ENCODE data around the gene IL17D.
"Not testable (repeated sequence)": the region's sequence is repeated elsewhere in the genome, so short reads cannot be mapped to it uniquely, and the experiment has no call there.

Gene IL17D

DNA sequence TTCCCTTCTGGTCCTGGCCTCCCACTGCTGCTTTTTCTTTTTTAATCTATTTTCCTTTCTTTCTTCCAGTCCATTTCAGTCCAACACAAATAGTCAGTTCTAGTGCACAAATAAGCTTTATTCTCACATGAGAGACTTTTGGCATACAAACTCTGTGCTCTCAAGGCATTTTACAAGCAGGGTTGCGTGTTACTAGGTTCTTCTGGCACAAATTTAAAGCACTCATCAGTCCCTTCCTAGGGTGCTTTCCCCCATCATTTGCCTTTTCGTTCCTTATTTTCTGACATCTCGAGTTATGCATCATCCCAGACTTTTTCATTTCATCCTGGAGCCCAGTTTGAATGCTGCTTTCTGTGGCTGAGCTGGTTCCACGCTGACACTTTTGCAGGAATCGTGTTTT lies 29.8 kb upstream of the IL17D start:
- H3K4me2 ChIP-seq, result no peak overlapping the region
- H3K9me3 ChIP-seq, result no peaks in the 10 kb centered on the region
- H3K27ac ChIP-seq, result no peak overlapping the region
- TF ChIP-seq Cebpa-rat (IDR thresholded peaks at IDR 0.05), result no peak
- H4K20me1 ChIP-seq, result no peaks in the 10 kb centered on the region
- H3K9ac ChIP-seq, result no peak overlapping the region
- peaks cover 7% of the 10 kb centered on the region for H3K4me1 ChIP-seq
- H3K4me3 ChIP-seq, result no peak overlapping the region
- H3K36me3 ChIP-seq, result no peaks in the 10 kb centered on the region
- no peaks in the 10 kb centered on the region for H3K27me3 ChIP-seq

DNA sequence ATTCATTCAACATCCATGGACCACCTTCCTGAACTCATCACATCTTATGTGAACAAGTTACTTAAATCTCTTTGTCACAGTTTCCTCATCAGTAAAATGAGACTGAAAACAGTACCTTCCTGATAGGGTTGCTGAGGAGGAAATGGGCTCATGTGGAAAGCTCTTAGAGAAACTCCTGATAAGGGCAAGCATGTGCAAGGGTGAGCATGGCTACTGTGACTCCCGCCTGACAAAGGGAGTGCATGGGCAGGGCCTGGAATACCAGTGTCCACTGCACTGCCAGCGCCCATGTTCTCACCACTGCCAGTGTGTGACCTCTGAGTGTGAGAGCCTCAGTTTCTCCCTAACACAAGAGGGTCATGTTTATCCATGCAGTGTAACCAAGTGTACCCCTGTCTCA lies 27.3 kb upstream of the IL17D start:
- Histone ChIP-seq H3K27me3 (no peaks in the 10 kb centered on the region), H3K9ac (no peak overlapping the region), H3K36me3 (no peaks in the 10 kb centered on the region), H3K4me1 (no peaks in the 10 kb centered on the region), H3K9me3 (no peaks in the 10 kb centered on the region), H3K4me3 (no peak overlapping the region), H4K20me1 (no peaks in the 10 kb centered on the region), H3K27ac (no peak overlapping the region), H3K4me2 (no peak overlapping the region)
- no peak for TF ChIP-seq Cebpa-rat (IDR thresholded peaks at IDR 0.05)

- not testable (repeated sequence) for H3K36me3 ChIP-seq, H3K27me3 ChIP-seq, H3K9ac ChIP-seq, H3K9me3 ChIP-seq, H3K27ac ChIP-seq, H4K20me1 ChIP-seq, H3K4me3 ChIP-seq, H3K4me2 ChIP-seq, H3K4me1 ChIP-seq
Observed at GRCh38 chr13:20678606-20679005, 24.9 kb upstream of the IL17D start.

DNA sequence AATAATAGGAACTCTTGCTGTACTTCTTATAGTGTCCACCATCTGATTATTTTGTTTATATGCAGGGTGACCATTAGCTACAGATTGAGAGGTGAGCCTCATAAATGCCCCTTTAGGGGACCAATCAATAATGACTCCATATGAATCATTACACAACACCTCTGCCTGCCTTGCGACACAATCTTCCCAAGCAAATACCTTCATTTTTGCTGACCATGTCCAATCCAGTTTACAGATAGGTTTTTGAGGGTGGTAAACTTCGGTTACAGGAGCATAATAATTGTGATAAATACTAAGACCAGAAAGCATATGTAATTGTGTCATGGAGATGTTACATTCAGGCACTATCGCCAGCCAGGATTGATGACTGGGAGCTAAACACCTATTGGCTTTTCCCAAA lies 23.6 kb upstream of the IL17D start:
- Histone ChIP-seq H3K4me3 (no peak overlapping the region), H3K27ac (no peak overlapping the region), H3K9me3 (no peaks in the 10 kb centered on the region), H3K27me3 (no peaks in the 10 kb centered on the region), H3K36me3 (no peaks in the 10 kb centered on the region), H4K20me1 (no peaks in the 10 kb centered on the region), H3K4me1 (no peaks in the 10 kb centered on the region), H3K4me2 (no peak overlapping the region), H3K9ac (no peak overlapping the region)
- TF ChIP-seq Cebpa-rat (IDR thresholded peaks at IDR 0.05), result no peak

- no peak for TF ChIP-seq Cebpa-rat (IDR thresholded peaks at IDR 0.05)
- H3K4me2 ChIP-seq, result no peak overlapping the region
- no peaks in the 10 kb centered on the region for H4K20me1 ChIP-seq
- H3K4me1 ChIP-seq, result no peaks in the 10 kb centered on the region
- no peak overlapping the region for H3K9ac ChIP-seq
- no peak overlapping the region for H3K4me3 ChIP-seq
- H3K27ac ChIP-seq, result no peak overlapping the region
- no peaks in the 10 kb centered on the region for H3K36me3 ChIP-seq
- H3K9me3 ChIP-seq, result no peaks in the 10 kb centered on the region
- no peaks in the 10 kb centered on the region for H3K27me3 ChIP-seq
Observed at GRCh38 chr13:20680416-20681080, 23.0 kb upstream of the IL17D start.

DNA sequence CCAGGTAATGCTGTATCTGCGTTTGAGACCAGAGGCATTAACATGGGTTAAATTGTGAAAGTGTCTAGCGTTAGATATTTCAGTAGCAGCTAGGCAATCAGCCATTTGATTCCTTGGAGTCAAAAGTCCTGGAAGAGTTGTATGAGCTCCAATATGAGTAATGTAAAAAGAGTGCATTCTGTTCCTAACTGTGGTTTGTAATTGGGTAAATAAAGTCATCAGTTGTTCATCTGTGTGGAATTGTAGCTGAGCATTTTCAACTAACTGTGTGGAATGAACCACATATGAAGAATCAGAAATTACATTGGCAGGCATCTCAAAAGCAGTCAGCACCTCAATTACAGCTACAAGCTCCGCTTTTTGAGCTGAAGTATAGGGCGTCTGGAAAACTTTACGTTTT lies 22.0 kb upstream of the IL17D start:
- not testable (repeated sequence) for H3K9me3 ChIP-seq, H3K27me3 ChIP-seq, H3K36me3 ChIP-seq, H4K20me1 ChIP-seq, H3K4me3 ChIP-seq, H3K4me1 ChIP-seq, H3K27ac ChIP-seq, H3K4me2 ChIP-seq, H3K9ac ChIP-seq

- Histone ChIP-seq H3K9me3 (no peaks in the 10 kb centered on the region), H3K27ac (no peak overlapping the region), H3K36me3 (no peaks in the 10 kb centered on the region), H4K20me1 (no peaks in the 10 kb centered on the region), H3K27me3 (no peaks in the 10 kb centered on the region), H3K9ac (no peak overlapping the region), H3K4me3 (no peak overlapping the region), H3K4me1 (no peaks in the 10 kb centered on the region), H3K4me2 (no peak overlapping the region)
- no peak for TF ChIP-seq Cebpa-rat (IDR thresholded peaks at IDR 0.05)
Observed at GRCh38 chr13:20682061-20682460, 21.4 kb upstream of the IL17D start.

- TF ChIP-seq Cebpa-rat (IDR thresholded peaks at IDR 0.05), result no peak
- Histone ChIP-seq H3K9me3 (no peaks in the 10 kb centered on the region), H3K36me3 (no peaks in the 10 kb centered on the region), H3K9ac (no peak overlapping the region), H3K27ac (no peak overlapping the region), H4K20me1 (no peaks in the 10 kb centered on the region), H3K27me3 (no peaks in the 10 kb centered on the region), H3K4me1 (no peaks in the 10 kb centered on the region), H3K4me3 (no peak overlapping the region), H3K4me2 (no peak overlapping the region)
Observed at GRCh38 chr13:20684041-20684440, 19.5 kb upstream of the IL17D start.

DNA sequence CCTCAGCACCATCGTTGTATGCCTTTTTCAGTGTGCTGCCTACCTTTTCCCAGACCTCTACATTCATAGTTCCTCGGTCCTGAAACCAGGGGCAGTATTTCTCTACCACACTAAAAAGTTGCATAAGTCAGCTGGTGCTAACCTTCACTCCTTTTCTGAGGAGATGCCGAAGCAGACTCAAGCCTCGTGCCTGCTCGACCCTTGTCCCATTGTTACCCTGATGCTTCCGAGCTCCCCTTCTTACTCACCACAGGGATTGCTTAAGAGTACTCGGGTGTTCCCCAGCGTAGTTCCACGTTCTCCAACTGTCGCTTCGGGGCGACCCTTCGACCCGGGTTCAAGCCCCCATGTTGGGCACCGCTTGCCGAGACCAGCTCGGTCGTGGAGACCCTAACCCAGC lies 19.0 kb upstream of the IL17D start:
- no peak overlapping the region for H3K9ac ChIP-seq
- no peak overlapping the region for H3K4me3 ChIP-seq
- no peak overlapping the region for H3K4me2 ChIP-seq
- no peak for TF ChIP-seq Cebpa-rat (IDR thresholded peaks at IDR 0.05)
- H4K20me1 ChIP-seq, result no peaks in the 10 kb centered on the region
- no peaks in the 10 kb centered on the region for H3K36me3 ChIP-seq
- no peaks in the 10 kb centered on the region for H3K9me3 ChIP-seq
- H3K27ac ChIP-seq, result no peak overlapping the region
- no peaks in the 10 kb centered on the region for H3K4me1 ChIP-seq
- no peaks in the 10 kb centered on the region for H3K27me3 ChIP-seq

DNA sequence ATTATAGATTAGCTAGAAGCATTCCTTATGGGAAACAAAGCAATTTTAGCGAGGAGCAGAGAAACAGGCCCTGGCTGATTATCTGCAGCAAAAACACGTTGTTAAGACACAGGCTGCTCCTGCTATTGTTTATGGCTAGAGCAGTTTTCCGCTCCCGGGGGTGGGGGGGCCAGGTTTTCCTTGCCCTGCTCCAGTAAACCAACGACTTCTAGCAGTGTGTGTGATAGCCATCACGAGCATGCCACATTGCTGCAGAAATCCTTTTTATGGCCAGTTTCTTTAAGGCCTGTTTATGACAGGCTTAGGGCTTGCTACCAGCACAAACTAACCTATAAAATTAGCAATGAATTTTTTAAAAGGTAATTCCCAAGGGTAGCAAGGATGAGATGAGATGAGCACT lies 18.4 kb upstream of the IL17D start:
- Histone ChIP-seq H3K4me3 (no peak overlapping the region), H3K36me3 (no peaks in the 10 kb centered on the region), H3K4me2 (no peak overlapping the region), H4K20me1 (no peaks in the 10 kb centered on the region), H3K4me1 (no peaks in the 10 kb centered on the region), H3K9me3 (no peaks in the 10 kb centered on the region), H3K9ac (no peak overlapping the region), H3K27ac (no peak overlapping the region), H3K27me3 (no peaks in the 10 kb centered on the region)
- no peak for TF ChIP-seq Cebpa-rat (IDR thresholded peaks at IDR 0.05)

DNA sequence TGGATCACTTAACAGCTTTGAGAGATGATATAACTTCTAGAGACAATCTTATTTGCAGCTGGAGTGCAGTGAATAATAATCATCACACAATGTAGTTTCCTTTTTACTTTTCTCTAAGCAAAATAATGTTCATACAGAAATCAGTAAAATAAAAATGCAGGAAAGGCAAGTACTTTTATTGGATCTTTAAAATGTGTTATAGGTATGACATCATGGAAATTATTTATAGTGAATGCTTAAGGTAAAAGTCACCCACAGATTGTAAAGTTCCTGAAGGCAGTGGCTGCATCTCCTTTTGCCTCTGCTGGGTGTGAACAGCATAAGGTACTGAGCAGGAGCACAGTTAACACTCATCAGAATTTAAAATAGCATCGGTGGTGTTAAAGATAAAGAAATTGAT lies 17.3 kb upstream of the IL17D start:
- Histone ChIP-seq H3K27me3 (no peaks in the 10 kb centered on the region), H3K27ac (no peak overlapping the region), H3K9ac (no peak overlapping the region), H3K36me3 (no peaks in the 10 kb centered on the region), H3K4me1 (no peaks in the 10 kb centered on the region), H3K4me3 (no peak overlapping the region), H4K20me1 (no peaks in the 10 kb centered on the region), H3K4me2 (no peak overlapping the region), H3K9me3 (no peaks in the 10 kb centered on the region)
- TF ChIP-seq Cebpa-rat (IDR thresholded peaks at IDR 0.05), result no peak
